RWPE1 (cell line): ENCODE measurements around the gene ANKRD44.
"Not testable (repeated sequence)": the region's sequence is repeated elsewhere in the genome, so short reads cannot be mapped to it uniquely, and the experiment has no call there.

ENCODE experiments used
- CTCF ChIA-PET: fragments of 350-600 bp; sonication (Branson Sonifier 250); formaldehyde crosslinking; extraction: SDS; loops from one replicate; lab custom pipeline; 2021; lab: Yijun Ruan, JAX
- POLR2A ChIA-PET: fragments of 400-600 bp; formaldehyde crosslinking; extraction: SDS; loops from one replicate; lab custom pipeline; 2020; ENCODE audit warnings: antibody characterized with exemption; ENCODE audit not compliant: low non-redundant PET; lab: Yijun Ruan, JAX
- DNase-seq: peaks from one replicate; pipeline ENCODE4 v3.0.0; 2012; ENCODE audit warnings: low spot score
- H3K27ac ChIP-seq: fragments of 450-650 bp; 2 replicates; pipeline ENCODE4 v1.5.1; 2017
- CTCF ChIP-seq: fragments of 450-650 bp; conservative IDR thresholded peaks from 2 replicates; pipeline ENCODE4 v1.5.1; 2017; ENCODE audit warnings: low read depth, mild to moderate bottlenecking

ANKRD44 gene

GRCh38 chr2:197013098-197013497 is 297.5 kb downstream of the ANKRD44 start:
- no peak overlapping the region for H3K27ac ChIP-seq
- ChIA-PET CTCF (no interaction called here), POLR2A (no interaction called here)
- no peak for TF ChIP-seq CTCF
- no peak for DNase-seq

DNA sequence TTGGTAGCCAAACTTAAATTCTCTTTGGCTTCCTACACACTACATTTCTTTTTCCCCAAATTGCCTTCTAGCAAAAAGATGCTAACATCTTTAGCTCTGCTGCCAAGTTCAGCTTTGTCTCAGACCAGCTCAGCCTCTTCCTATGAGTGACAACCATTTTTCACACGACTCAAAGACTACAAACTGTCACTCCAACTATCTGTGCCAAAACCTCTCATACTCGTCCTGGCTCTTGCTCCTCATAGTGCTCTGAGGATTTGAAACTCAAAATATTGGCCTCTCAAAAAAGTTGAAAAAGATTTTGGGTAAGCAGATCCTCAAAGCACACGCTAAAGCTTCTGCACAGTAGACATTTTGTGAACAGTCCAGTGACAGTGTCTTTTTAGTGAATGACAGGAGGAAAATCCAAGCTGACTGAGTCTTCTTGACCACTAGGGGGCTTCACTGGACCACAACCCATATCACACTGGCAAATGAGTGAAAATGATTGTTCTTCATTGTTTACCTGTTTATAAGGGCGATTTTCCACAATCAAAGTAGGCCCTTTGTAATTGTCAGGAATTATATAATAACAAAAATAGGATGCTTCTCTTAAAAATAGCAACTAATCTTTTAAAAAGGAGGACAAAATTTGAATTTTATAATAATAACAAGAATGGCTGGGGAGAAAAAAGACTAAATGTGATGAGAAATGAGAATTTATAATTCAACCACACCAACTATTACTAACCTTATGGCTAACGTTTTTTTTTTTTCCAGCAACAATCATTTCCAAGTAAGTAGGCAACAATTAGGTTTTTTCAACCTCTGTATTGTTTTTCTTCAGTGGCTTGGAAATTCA is 298.6 kb downstream of the ANKRD44 start:
- ChIA-PET POLR2A (no interaction called here), CTCF (interaction anchor here (0.6 to 1.1 kb wide), 6 partner anchors 16 to 85 kb away, joined by 3 to 8 read pairs (median 4); no protein-coding TSS in a partner anchor)
- H3K27ac ChIP-seq = no peak overlapping the region
- TF ChIP-seq CTCF = peak; percentile 78
- DNase-seq = peak; percentile 38

- no peak overlapping the region for H3K27ac ChIP-seq
- DNase-seq = no peak
- no peak for TF ChIP-seq CTCF
- ChIA-PET POLR2A (no interaction called here), CTCF (interaction anchor here (0.9 to 1.1 kb wide), 3 partner anchors 17 to 22 kb away, joined by 3 to 5 read pairs (median 3); no protein-coding TSS in a partner anchor)
Observed at GRCh38 chr2:197011021-197011417, 299.6 kb downstream of the ANKRD44 start.

GRCh38 chr2:197010200-197011020 is 300.2 kb downstream of the ANKRD44 start:
- H3K27ac ChIP-seq = no peak overlapping the region
- no peak for TF ChIP-seq CTCF
- POLR2A ChIA-PET = no interaction called here
- CTCF ChIA-PET = interaction anchor here (0.6 to 0.9 kb wide), 3 partner anchors 17 to 291 kb away, joined by 3 read pairs; no protein-coding TSS in a partner anchor
- DNase-seq = no peak

GRCh38 chr2:197008741-197009341 is 301.7 kb downstream of the ANKRD44 start:
- POLR2A ChIA-PET, DNase-seq, CTCF ChIA-PET, H3K27ac ChIP-seq: not testable (repeated sequence)

- no peak overlapping the region for H3K27ac ChIP-seq
- CTCF ChIA-PET = no interaction called here
- DNase-seq = peak; percentile 66
- TF ChIP-seq CTCF = no peak
- POLR2A ChIA-PET = no interaction called here
Observed at GRCh38 chr2:197007716-197008628, 302.6 kb downstream of the ANKRD44 start.
